ENCODE data around the gene ALDH8A1. TPM values are rescaled to one million over a fixed set of nuclear protein-coding genes. Genes with fewer than 3 reads are reported as not detected.

The ALDH8A1 gene
- total and polyA plus RNA-seq, 2 of the 8 experiments (the other 6 are each of a cell fraction or from before 2014, with no cell fraction given), result 0.08 to 0.28 TPM

GRCh38 chr6:134909701-134910592, 40.0 kb downstream of the ALDH8A1 start (continued):
- TF ChIP-seq EP300 (IDR thresholded peaks at IDR 0.05; ENCODE audit: borderline replicate concordance in 1 of 2, low read depth in 2 of 2, low read length in 2 of 2) (no peak), CHD1 (IDR thresholded peaks at IDR 0.05; ENCODE audit: low read depth, low read length) (no peak), TBP (IDR thresholded peaks at IDR 0.05; ENCODE audit: low read depth, low read length) (no peak)
